Keratinocyte (primary cell): ENCODE results near the gene CSH2. TPM values are rescaled to one million over a fixed set of nuclear protein-coding genes. Genes with fewer than 3 reads are reported as not detected.
"Not testable (repeated sequence)": the region's sequence is repeated elsewhere in the genome, so short reads cannot be mapped to it uniquely, and the experiment has no call there.

Source experiments
- DNase-seq: peaks from one replicate; pipeline ENCODE4 v3.0.0-alpha.2; 2011; ENCODE audit warnings: low read depth, missing footprints, low spot score
- FAIRE-seq: peaks from 2 replicates; lab custom pipeline; 2011; peaks lifted over from hg19 to GRCh38; lab: Jason Lieb, UNC
- H2AFZ ChIP-seq: 2 replicates; pipeline ENCODE4 v1.6.0; 2012; ENCODE audit warnings: low read length, control low read depth, inconsistent platforms; ENCODE audit not compliant: control insufficient read depth
- H3K27ac ChIP-seq: 2 replicates; pipeline ENCODE4 v1.5.1; 2011; ENCODE audit warnings: low read length; ENCODE audit not compliant: control insufficient read depth, insufficient read depth
- H3K27me3 ChIP-seq: 3 replicates; pipeline ENCODE4 v1.6.0; 2011; ENCODE audit warnings: low read length; ENCODE audit not compliant: control insufficient read depth, insufficient read depth; ENCODE audit errors: extremely low read depth
- H3K36me3 ChIP-seq, 2 experiments: 2 replicates in 1 of 2; 3 replicates in 1 of 2; pipeline ENCODE4 v1.5.1; 2011; ENCODE audit warnings: low read length in 2 of 2, mild to moderate bottlenecking in 1 of 2; ENCODE audit not compliant: control insufficient read depth in 2 of 2, insufficient read depth in 2 of 2; ENCODE audit errors: extremely low read depth in 1 of 2
- H3K4me1 ChIP-seq: 3 replicates; pipeline ENCODE4 v1.5.1; 2011; ENCODE audit warnings: low read length; ENCODE audit not compliant: control insufficient read depth, insufficient read depth; ENCODE audit errors: extremely low read depth
- H3K4me2 ChIP-seq: 3 replicates; pipeline ENCODE4 v1.6.0; 2011; ENCODE audit warnings: low read depth, low read length; ENCODE audit not compliant: control insufficient read depth, insufficient read depth; ENCODE audit errors: extremely low read depth
- H3K4me3 ChIP-seq, 3 experiments: fragments of 200-600 bp in 1 of 3; sonication (generic) in 1 of 3; 2 replicates in 2 of 3; 3 replicates in 1 of 3; pipeline ENCODE4 v1.5.1; 2011 to 2016; ENCODE audit warnings: low read length in 3 of 3, mild to moderate bottlenecking in 3 of 3, control low read depth in 2 of 3, inconsistent platforms in 1 of 3, low read depth in 1 of 3, mixed read lengths in 1 of 3, mixed run types in 1 of 3, moderate library complexity in 1 of 3; ENCODE audit not compliant: control insufficient read depth in 2 of 3, insufficient read depth in 2 of 3; ENCODE audit errors: extremely low read depth in 1 of 3
- H3K79me2 ChIP-seq: 2 replicates; pipeline ENCODE4 v1.6.0; 2012; ENCODE audit warnings: low read length; ENCODE audit not compliant: control insufficient read depth, insufficient read depth
- H3K9ac ChIP-seq: 3 replicates; pipeline ENCODE4 v1.6.0; 2011; ENCODE audit warnings: low read length; ENCODE audit not compliant: control insufficient read depth, insufficient read depth; ENCODE audit errors: extremely low read depth
- H3K9me1 ChIP-seq: 3 replicates; pipeline ENCODE4 v1.6.0; 2011; ENCODE audit warnings: low read length; ENCODE audit not compliant: control insufficient read depth, insufficient read depth; ENCODE audit errors: extremely low read depth
- H3K9me3 ChIP-seq: 2 replicates; pipeline ENCODE4 v1.5.1; 2012; ENCODE audit warnings: low read depth, low read length; ENCODE audit not compliant: control insufficient read depth
- H4K20me1 ChIP-seq: 3 replicates; pipeline ENCODE4 v1.6.0; 2011; ENCODE audit warnings: low read length; ENCODE audit not compliant: control insufficient read depth, insufficient read depth; ENCODE audit errors: extremely low read depth
- EZH2 ChIP-seq: IDR thresholded peaks from one replicate; pipeline ENCODE4 v1.6.1; 2012; ENCODE audit warnings: inconsistent platforms, mild to moderate bottlenecking, low read length, moderate library complexity
- dilution Hi-C: fragments of 300-500 bp; cut with MboI; formaldehyde crosslinking; loops from one replicate; pipeline ENCODE4 v1.7.0; 2020; ENCODE audit warnings: low sequenced_read_pairs; ENCODE audit not compliant: extremely low pct_ligation_motif_present
- polyA plus RNA-seq, 5 experiments: library from polyadenylated mRNA; depleted of rRNA in 3 of 5; stranded (reverse) in 3 of 5; stranded (forward) in 1 of 5; unstranded in 1 of 5; fragments of >200 nt; gene quantifications; 1 replicate in 1 of 5; 2 replicates in 3 of 5; 3 replicates in 1 of 5; pipeline versions ENCODE4 v1.2.1 to v1.2.3, GENCODE V29; 2011 to 2012; ENCODE audit warnings: missing spikeins in 2 of 5, low read depth in 1 of 5, low replicate concordance in 1 of 5
- TF ChIP-seq, protein P1 (sequence below), 3 experiments: IDR thresholded peaks in 1 of 3; conservative IDR thresholded peaks in 1 of 3; optimal IDR thresholded peaks in 1 of 3; 2 replicates in 2 of 3; 3 replicates in 1 of 3; pipeline versions ENCODE3 to v1.5.1; 2011; ENCODE audit warnings: low read length in 3 of 3, mild to moderate bottlenecking in 3 of 3, moderate library complexity in 2 of 3, control low read depth in 1 of 3, inconsistent platforms in 1 of 3; ENCODE audit not compliant: insufficient read depth in 2 of 3; ENCODE audit errors: extremely low read depth in 1 of 3

CSH2 gene
- polyA plus RNA-seq, 1 donor (not counting 4 experiments of a cell fraction or from before 2014, with no cell fraction given): not detected

DNA sequence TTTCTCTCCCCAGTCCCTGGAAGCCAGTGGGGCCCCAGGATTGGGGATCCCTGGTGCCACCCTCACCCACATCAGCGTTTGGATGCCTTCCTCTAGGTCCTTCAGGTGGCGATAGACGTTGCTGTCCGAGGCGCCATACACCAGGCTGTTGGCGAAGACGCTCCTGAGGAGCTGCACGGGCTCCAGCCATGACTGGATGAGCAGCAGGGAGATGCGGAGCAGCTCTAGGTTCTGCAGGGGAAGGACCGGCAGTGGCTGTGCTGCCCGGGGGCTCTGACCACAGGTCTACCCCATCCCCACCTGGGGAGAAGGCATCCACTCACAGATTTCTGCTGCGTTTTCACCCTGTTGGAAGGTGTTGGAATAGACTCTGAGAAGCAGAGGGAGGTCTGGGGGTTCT, 7.2 kb upstream of the CSH2 start:
- Histone ChIP-seq H3K4me2 (no peak overlapping the region), H3K27me3 (no peaks in the 10 kb centered on the region), H3K36me3 (no peaks in the 10 kb centered on the region), H3K4me3 (no peak overlapping the region), H3K9ac (no peak overlapping the region), H3K27ac (no peak overlapping the region), H3K9me3 (no peaks in the 10 kb centered on the region), H3K79me2 (no peaks in the 10 kb centered on the region), H2AFZ (no peak overlapping the region), H3K9me1 (no peaks in the 10 kb centered on the region), H4K20me1 (no peaks in the 10 kb centered on the region), H3K4me1 (no peaks in the 10 kb centered on the region)
- FAIRE-seq (no peak), DNase-seq (no peak)
- dilution Hi-C loops: no loop called here
- TF ChIP-seq, protein P1, sequence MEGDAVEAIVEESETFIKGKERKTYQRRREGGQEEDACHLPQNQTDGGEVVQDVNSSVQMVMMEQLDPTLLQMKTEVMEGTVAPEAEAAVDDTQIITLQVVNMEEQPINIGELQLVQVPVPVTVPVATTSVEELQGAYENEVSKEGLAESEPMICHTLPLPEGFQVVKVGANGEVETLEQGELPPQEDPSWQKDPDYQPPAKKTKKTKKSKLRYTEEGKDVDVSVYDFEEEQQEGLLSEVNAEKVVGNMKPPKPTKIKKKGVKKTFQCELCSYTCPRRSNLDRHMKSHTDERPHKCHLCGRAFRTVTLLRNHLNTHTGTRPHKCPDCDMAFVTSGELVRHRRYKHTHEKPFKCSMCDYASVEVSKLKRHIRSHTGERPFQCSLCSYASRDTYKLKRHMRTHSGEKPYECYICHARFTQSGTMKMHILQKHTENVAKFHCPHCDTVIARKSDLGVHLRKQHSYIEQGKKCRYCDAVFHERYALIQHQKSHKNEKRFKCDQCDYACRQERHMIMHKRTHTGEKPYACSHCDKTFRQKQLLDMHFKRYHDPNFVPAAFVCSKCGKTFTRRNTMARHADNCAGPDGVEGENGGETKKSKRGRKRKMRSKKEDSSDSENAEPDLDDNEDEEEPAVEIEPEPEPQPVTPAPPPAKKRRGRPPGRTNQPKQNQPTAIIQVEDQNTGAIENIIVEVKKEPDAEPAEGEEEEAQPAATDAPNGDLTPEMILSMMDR (optimal IDR thresholded peaks at IDR 0.05 in 1 of 3, IDR thresholded peaks at IDR 0.05 in 1 of 3, conservative IDR thresholded peaks at IDR 0.05 in 1 of 3; ENCODE audit: extremely low read depth in 1 of 3, insufficient read depth in 2 of 3, low read length in 3 of 3): no peak
- TF ChIP-seq EZH2: no peak

DNA sequence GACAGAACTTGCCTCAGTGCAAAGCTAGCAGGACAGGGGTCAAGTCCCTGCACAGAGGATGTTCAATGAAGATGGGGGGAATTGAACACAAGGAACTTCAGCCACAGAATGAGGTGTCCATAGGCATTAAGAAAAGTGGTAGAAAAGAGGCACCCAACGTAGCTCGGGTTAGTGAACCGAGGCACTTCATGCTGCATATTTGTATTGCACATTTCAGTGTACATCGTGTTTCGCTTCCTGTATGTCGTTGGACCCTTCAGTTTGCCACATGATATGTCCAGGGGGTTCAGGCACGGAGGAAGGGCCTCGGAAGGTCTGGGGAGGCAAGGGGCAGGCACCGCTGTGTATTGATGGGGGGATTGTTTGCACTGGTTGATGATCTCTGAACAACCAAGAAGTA, 4.9 kb upstream of the CSH2 start:
- H3K36me3 ChIP-seq, H3K27ac ChIP-seq, H3K9me1 ChIP-seq, FAIRE-seq, DNase-seq, H3K4me1 ChIP-seq, dilution Hi-C loops, H3K9ac ChIP-seq, H3K27me3 ChIP-seq, H3K4me3 ChIP-seq, H3K9me3 ChIP-seq, H3K4me2 ChIP-seq, H4K20me1 ChIP-seq, H2AFZ ChIP-seq, H3K79me2 ChIP-seq: not testable (repeated sequence)

DNA sequence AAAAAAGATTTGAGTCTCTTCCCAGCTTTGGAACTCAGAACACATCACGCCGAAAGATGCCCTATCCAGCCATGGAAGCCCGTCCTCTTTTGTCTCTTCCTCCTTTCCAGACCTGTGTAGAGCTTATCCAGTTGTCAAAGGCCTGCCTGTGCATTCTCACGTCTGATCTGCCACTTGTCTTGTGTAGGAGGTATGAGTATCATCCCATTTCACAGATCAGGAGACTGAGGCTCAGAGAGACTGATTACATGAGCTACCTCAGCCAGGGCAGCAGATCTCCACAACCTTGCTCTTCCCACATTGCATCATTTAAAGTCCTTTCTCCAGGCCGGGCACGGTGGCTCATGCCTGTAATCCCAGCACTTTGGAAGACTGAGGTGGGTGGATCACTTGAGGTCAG, 1.2 kb upstream of the CSH2 start:
- DNase-seq, H3K9ac ChIP-seq, H3K9me1 ChIP-seq, H3K4me2 ChIP-seq, H3K79me2 ChIP-seq, H3K4me3 ChIP-seq, H3K27ac ChIP-seq, FAIRE-seq, H2AFZ ChIP-seq, H3K4me1 ChIP-seq, H3K9me3 ChIP-seq, H3K27me3 ChIP-seq, H4K20me1 ChIP-seq, H3K36me3 ChIP-seq, dilution Hi-C loops: not testable (repeated sequence)

DNA sequence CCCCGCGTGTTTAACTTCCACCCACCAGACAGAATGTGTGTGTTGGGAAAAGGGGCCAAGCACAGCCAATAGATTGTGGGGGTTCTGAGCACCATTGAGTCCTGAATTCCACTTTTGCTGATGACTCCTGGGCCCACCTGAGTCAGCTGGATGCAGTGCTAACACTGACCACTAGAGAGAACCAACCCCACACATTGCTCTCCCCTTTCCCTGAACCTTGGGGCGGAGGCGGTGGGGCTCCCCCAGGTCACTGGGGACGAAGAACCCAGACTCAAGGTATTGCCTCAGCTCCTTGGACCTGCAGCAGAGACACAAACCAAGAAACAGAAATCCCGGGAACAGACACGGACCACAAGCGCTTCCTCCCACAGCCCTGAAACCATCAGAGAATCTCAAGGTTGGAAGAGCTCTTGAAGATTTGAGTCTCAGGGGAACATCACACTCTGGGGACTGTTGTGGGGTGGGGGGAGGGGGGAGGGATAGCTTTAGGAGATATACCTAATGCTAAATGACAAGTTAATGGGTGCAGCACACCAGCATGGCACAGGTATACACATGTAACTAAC, 667 bp upstream of the CSH2 start:
- not testable (repeated sequence) for FAIRE-seq, H3K4me3 ChIP-seq

More for the DNA sequence above, 667 bp upstream of the CSH2 start:
- H3K9me1 ChIP-seq, H3K9ac ChIP-seq, H3K27me3 ChIP-seq, H3K4me1 ChIP-seq, H4K20me1 ChIP-seq, H3K36me3 ChIP-seq, DNase-seq, H3K27ac ChIP-seq, dilution Hi-C loops, H3K4me2 ChIP-seq, H2AFZ ChIP-seq, H3K9me3 ChIP-seq, H3K79me2 ChIP-seq: not testable (repeated sequence)
